GM19043 (cell line): ENCODE measurements around the gene PPP1R8.

Experiments
- ATAC-seq: cut with Tn5 transposase; IDR thresholded peaks from one replicate; pipeline ENCODE4 v1.9.1; 2021; ENCODE audit warnings: low read depth; ENCODE audit not compliant: unreplicated experiment

Gene PPP1R8

DNA sequence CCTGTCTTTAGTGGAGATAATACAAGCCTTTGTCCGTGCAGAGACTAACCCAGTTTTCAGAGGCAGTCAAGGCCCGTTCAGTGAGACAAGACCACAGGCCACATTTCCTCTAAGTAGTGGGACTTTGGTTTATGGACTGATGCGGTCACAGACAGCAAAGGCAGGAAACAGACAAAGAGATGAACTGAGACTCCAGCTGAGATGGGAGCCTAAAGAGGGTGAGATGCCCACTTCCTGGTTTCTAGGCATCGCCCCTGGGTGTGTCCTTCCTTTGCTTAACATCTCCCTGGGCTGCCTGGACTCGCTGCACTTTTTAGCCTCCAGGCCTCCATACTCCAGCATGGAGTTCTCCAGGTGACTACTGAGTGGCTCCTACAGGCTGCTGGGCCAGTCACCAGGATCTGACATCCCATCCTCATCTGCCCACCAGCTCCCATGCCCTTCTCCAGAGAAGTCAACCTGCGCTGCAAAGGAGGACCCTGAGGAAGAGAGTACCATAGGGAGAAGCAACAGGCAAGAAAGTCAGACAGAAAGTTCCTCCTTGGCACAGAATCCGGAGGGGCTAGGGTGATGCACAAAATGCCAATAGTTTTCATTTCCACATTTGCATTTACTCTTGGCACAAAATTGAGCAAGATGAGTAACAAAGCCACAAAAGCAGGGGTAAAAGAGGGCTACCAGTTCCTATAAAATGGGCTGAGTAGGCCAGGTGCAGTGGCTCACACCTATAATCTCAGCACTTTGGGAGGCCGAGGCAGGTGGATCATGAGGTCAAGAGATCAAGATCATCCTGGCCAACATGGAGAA, 56.8 kb downstream of the PPP1R8 start:
- no peak for ATAC-seq

- ATAC-seq: no peak
Observed at GRCh38 chr1:27889506-27889905, 58.9 kb downstream of the PPP1R8 start.

- ATAC-seq: no peak
Observed at GRCh38 chr1:27891196-27891889, 60.8 kb downstream of the PPP1R8 start.

DNA sequence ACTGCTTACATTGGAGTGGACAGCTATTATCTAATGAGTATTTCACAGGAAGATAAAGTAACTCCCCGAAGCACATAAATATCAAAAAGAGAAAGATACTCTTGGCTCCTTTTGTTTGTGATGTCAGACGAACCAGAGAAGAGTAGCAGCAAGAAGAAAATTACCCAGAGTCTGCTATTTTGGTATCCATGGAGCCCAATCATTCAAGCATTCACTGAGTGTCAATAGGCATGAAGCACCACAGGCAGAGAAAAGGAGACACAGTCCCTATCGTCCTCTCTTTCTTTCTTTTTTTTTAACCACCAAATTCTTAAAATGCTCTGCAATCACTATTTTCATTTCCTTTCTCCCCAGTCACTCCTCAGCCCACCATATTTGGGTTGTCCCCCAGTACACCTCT, 63.9 kb downstream of the PPP1R8 start:
- ATAC-seq: no peak
